WTC11 (cell line): Measurements from ENCODE around the gene SREBF1. TPM values are rescaled to one million over a fixed set of nuclear protein-coding genes. Genes with fewer than 3 reads are reported as not detected.
A peak's percentile ranks its signal among the peaks of the same experiment; 100 is the strongest.

Source experiments
- ATAC-seq: fragments of 200-7000 bp; cut with Tn5 transposase; 2 replicates; pipeline ENCODE4 v1.10.0; 2021; ENCODE audit warnings: mild to moderate bottlenecking, moderate library complexity
- CTCF ChIA-PET: fragments of 300-600 bp; sonication (Branson Sonifier 250); formaldehyde crosslinking; loops from one replicate; lab custom pipeline; 2021; ENCODE audit warnings: antibody characterized with exemption; lab: Charles Lee
- POLR2A ChIA-PET: fragments of 350-600 bp; sonication (Branson Sonifier 250); formaldehyde crosslinking; loops from one replicate; lab custom pipeline; 2021; ENCODE audit warnings: antibody characterized with exemption; lab: Charles Lee
- DNase-seq: peaks from one replicate; pipeline ENCODE4 v3.0.0; 2021; ENCODE audit warnings: low spot score
- H3K27ac Mint-ChIP-seq: 2 replicates; pipeline ENCODE4 v1.8.0; 2021; ENCODE audit warnings: mixed read lengths
- H3K27me3 Mint-ChIP-seq: 2 replicates; pipeline ENCODE4 v1.8.0; 2021; ENCODE audit warnings: low read depth, mild to moderate bottlenecking, moderate library complexity, mixed read lengths
- H3K36me3 Mint-ChIP-seq: 2 replicates; pipeline ENCODE4 v1.8.0; 2021; ENCODE audit warnings: mixed read lengths
- H3K4me1 Mint-ChIP-seq: 2 replicates; pipeline ENCODE4 v1.8.0; 2022; ENCODE audit warnings: mixed read lengths
- H3K4me3 Mint-ChIP-seq: 2 replicates; pipeline ENCODE4 v1.8.0; 2021; ENCODE audit warnings: mild to moderate bottlenecking, moderate library complexity, mixed read lengths
- H3K9me3 Mint-ChIP-seq: 2 replicates; pipeline ENCODE4 v1.8.0; 2021; ENCODE audit warnings: mixed read lengths
- ATF3 ChIP-seq: sonication (generic); formaldehyde crosslinking; conservative IDR thresholded peaks from 2 replicates; pipeline ENCODE4 v1.8.1; 2022; ENCODE audit warnings: mild to moderate bottlenecking, missing genetic modification reagents
- CBFB ChIP-seq: sonication (generic); formaldehyde crosslinking; IDR thresholded peaks from 2 replicates; pipeline ENCODE4 v1.8.1; 2022; ENCODE audit warnings: mild to moderate bottlenecking, low read depth, missing genetic modification reagents
- CREB1 ChIP-seq: sonication (generic); formaldehyde crosslinking; IDR thresholded peaks from 2 replicates; pipeline ENCODE4 v1.8.0; 2023; ENCODE audit warnings: mild to moderate bottlenecking, missing genetic modification reagents
- ESRRA ChIP-seq: sonication (generic); formaldehyde crosslinking; IDR thresholded peaks from 2 replicates; pipeline ENCODE4 v1.8.1; 2022; ENCODE audit warnings: mild to moderate bottlenecking, missing genetic modification reagents, borderline replicate concordance
- ETV6 ChIP-seq: sonication (generic); formaldehyde crosslinking; IDR thresholded peaks from 2 replicates; pipeline ENCODE4 v1.8.1; 2022; ENCODE audit warnings: mild to moderate bottlenecking, missing genetic modification reagents
- FOXK1 ChIP-seq: sonication (generic); formaldehyde crosslinking; IDR thresholded peaks from 2 replicates; pipeline ENCODE4 v1.8.0; 2022; ENCODE audit warnings: mild to moderate bottlenecking, moderate library complexity, missing genetic modification reagents
- HMGXB4 ChIP-seq: sonication (generic); formaldehyde crosslinking; IDR thresholded peaks from 2 replicates; pipeline ENCODE4 v1.8.1; 2023; ENCODE audit warnings: mild to moderate bottlenecking, moderate library complexity, missing genetic modification reagents
- IRF2 ChIP-seq: sonication (generic); formaldehyde crosslinking; IDR thresholded peaks from 2 replicates; pipeline ENCODE4 v1.8.0; 2022; ENCODE audit warnings: low read depth, missing genetic modification reagents, borderline replicate concordance
- MAX ChIP-seq: sonication (generic); formaldehyde crosslinking; IDR thresholded peaks from 2 replicates; pipeline ENCODE4 v1.8.0; 2022; ENCODE audit warnings: mild to moderate bottlenecking, missing genetic modification reagents
- MYBL2 ChIP-seq: sonication (generic); formaldehyde crosslinking; IDR thresholded peaks from 2 replicates; pipeline ENCODE4 v1.8.1; 2023; ENCODE audit warnings: mild to moderate bottlenecking, moderate library complexity, missing genetic modification reagents
- NFE2L1 ChIP-seq: sonication (generic); formaldehyde crosslinking; IDR thresholded peaks from 2 replicates; pipeline ENCODE4 v1.8.1; 2023; ENCODE audit warnings: missing genetic modification reagents
- NFYB ChIP-seq: sonication (generic); formaldehyde crosslinking; conservative IDR thresholded peaks from 2 replicates; pipeline ENCODE4 v1.8.0; 2022; ENCODE audit warnings: low read depth, missing genetic modification reagents
- NR1H2 ChIP-seq: sonication (generic); formaldehyde crosslinking; IDR thresholded peaks from 2 replicates; pipeline ENCODE4 v1.9.0; 2021; ENCODE audit warnings: mild to moderate bottlenecking, moderate library complexity, missing genetic modification reagents
- SMAD3 ChIP-seq: sonication (generic); formaldehyde crosslinking; IDR thresholded peaks from 2 replicates; pipeline ENCODE4 v1.8.0; 2022; ENCODE audit warnings: missing genetic modification reagents, mild to moderate bottlenecking, borderline replicate concordance
- SMAD4 ChIP-seq: sonication (generic); formaldehyde crosslinking; IDR thresholded peaks from 2 replicates; pipeline ENCODE4 v1.8.0; 2022; ENCODE audit warnings: mild to moderate bottlenecking, missing genetic modification reagents
- SOX15 ChIP-seq: fragments of 250-450 bp; sonication (Bioruptor Pico); IDR thresholded peaks from 2 replicates; pipeline ENCODE4 v1.9.0; 2021; ENCODE audit warnings: mild to moderate bottlenecking
- TCF7 ChIP-seq: sonication (generic); formaldehyde crosslinking; IDR thresholded peaks from 2 replicates; pipeline ENCODE4 v1.8.0; 2022; ENCODE audit warnings: mild to moderate bottlenecking, low read depth, missing genetic modification reagents, moderate library complexity
- TEAD4 ChIP-seq: sonication (generic); formaldehyde crosslinking; IDR thresholded peaks from 2 replicates; pipeline ENCODE4 v1.8.0; 2022; ENCODE audit warnings: mild to moderate bottlenecking, missing genetic modification reagents
- USF2 ChIP-seq: sonication (generic); formaldehyde crosslinking; IDR thresholded peaks from 2 replicates; pipeline ENCODE4 v1.8.1; 2023; ENCODE audit warnings: mild to moderate bottlenecking, missing genetic modification reagents, moderate library complexity
- ZNF121 ChIP-seq: sonication (generic); formaldehyde crosslinking; IDR thresholded peaks from 2 replicates; pipeline ENCODE4 v1.8.0; 2023; ENCODE audit warnings: missing genetic modification reagents
- ZNF281 ChIP-seq: sonication (generic); formaldehyde crosslinking; IDR thresholded peaks from 2 replicates; pipeline ENCODE4 v1.8.0; 2023; ENCODE audit warnings: mild to moderate bottlenecking, missing genetic modification reagents
- ZNF423 ChIP-seq: fragments of 250-450 bp; sonication (Bioruptor Pico); IDR thresholded peaks from 2 replicates; pipeline ENCODE4 v2.1.2; 2022; ENCODE audit warnings: mild to moderate bottlenecking, moderate library complexity
- ZNF532 ChIP-seq: fragments of 250-450 bp; sonication (Bioruptor Pico); IDR thresholded peaks from 2 replicates; pipeline ENCODE4 v1.9.0; 2021; ENCODE audit warnings: mild to moderate bottlenecking, borderline replicate concordance
- total RNA-seq: library from RNA; stranded (reverse); gene quantifications from 3 replicates; pipeline ENCODE4 v1.2.3, GENCODE V29; 2021

Gene SREBF1
- total RNA-seq, 1 experiment from 2014 or later = 93.7 TPM

GRCh38 chr17:17860766-17861107 is 24.0 kb upstream of the SREBF1 start:
- ChIA-PET CTCF (interaction anchor here (0.5 to 4.0 kb wide), 25 partner anchors 9 to 465 kb away, joined by 3 to 60 read pairs (median 6); partner anchors contain the start of gene SREBF1), POLR2A (interaction anchor here (0.9 to 1.7 kb wide), 3 partner anchors 16 to 37 kb away, joined by 3 to 16 read pairs (median 3); partner anchors contain the start of gene SREBF1)
- ATAC-seq = peak; percentile 14; the same call in 1 of the 2 replicates
- no peaks in the 10 kb centered on the region for H3K27me3 Mint-ChIP-seq
- no peak overlapping the region for H3K4me3 Mint-ChIP-seq
- H3K27ac Mint-ChIP-seq = no peak overlapping the region
- no peaks in the 10 kb centered on the region for H3K36me3 Mint-ChIP-seq
- TF ChIP-seq USF2 (CRISPR knock-in tag) (no peak), ZNF121 (CRISPR knock-in tag) (no peak), TCF7 (CRISPR knock-in tag) (no peak), FOXK1 (CRISPR knock-in tag) (no peak), NFYB (CRISPR knock-in tag) (no peak), ATF3 (no peak), NFE2L1 (CRISPR knock-in tag) (no peak), MYBL2 (no peak), MAX (CRISPR knock-in tag) (no peak), IRF2 (CRISPR knock-in tag) (no peak), SMAD4 (CRISPR knock-in tag) (no peak), ETV6 (no peak), HMGXB4 (no peak), ZNF423 (CRISPR knock-in tag) (no peak), SOX15 (no peak), NR1H2 (CRISPR knock-in tag) (no peak), SMAD3 (no peak), TEAD4 (no peak)
- H3K9me3 Mint-ChIP-seq = no peaks in the 10 kb centered on the region
- DNase-seq = no peak
- H3K4me1 Mint-ChIP-seq = peaks cover 11% of the 10 kb centered on the region

- H3K9me3 Mint-ChIP-seq = no peaks in the 10 kb centered on the region
- H3K4me3 Mint-ChIP-seq = no peak overlapping the region
- no peak overlapping the region for H3K27ac Mint-ChIP-seq
- H3K27me3 Mint-ChIP-seq = no peaks in the 10 kb centered on the region
- ATAC-seq = peak; percentile 93
- ChIA-PET POLR2A (interaction anchor here (0.6 to 1.7 kb wide), 5 partner anchors 13 to 61 kb away, joined by 3 to 16 read pairs (median 3); partner anchors contain the start of gene SREBF1), CTCF (interaction anchor here (0.5 to 4.0 kb wide), 29 partner anchors 9 to 465 kb away, joined by 3 to 60 read pairs (median 6); partner anchors contain the start of gene SREBF1)
- peak; percentile 75 for DNase-seq
- peaks cover 11% of the 10 kb centered on the region for H3K4me1 Mint-ChIP-seq
- no peaks in the 10 kb centered on the region for H3K36me3 Mint-ChIP-seq
- TF ChIP-seq ZNF281 (CRISPR knock-in tag) (no peak), CREB1 (CRISPR knock-in tag) (no peak), ESRRA (CRISPR knock-in tag) (no peak), ZNF532 (CRISPR knock-in tag) (no peak), CBFB (CRISPR knock-in tag) (no peak), MAX (CRISPR knock-in tag) (0 out of 2 replicates have a peak, but pooled peaks have one; percentile 59)
Measured at GRCh38 chr17:17859909-17860765, 23.4 kb upstream of the SREBF1 start.
